Parathyroid adenoma (tissue), 2 donors: Measurements from ENCODE around the gene CNKSR3.

ENCODE experiments used
- H2AFZ ChIP-seq: fragments of 300-600 bp; sonication (generic); one replicate; pipeline ENCODE4 v1.7.0; 2017; ENCODE audit warnings: antibody characterized with exemption, mild to moderate bottlenecking
- H3K27ac ChIP-seq: fragments of 300-600 bp; sonication (generic); one replicate; pipeline ENCODE4 v1.7.0; 2017
- H3K27me3 ChIP-seq: fragments of 300-600 bp; sonication (generic); one replicate; pipeline ENCODE4 v1.7.0; 2017; ENCODE audit warnings: low read length; ENCODE audit not compliant: control insufficient read depth, insufficient read depth
- H3K36me3 ChIP-seq: fragments of 300-600 bp; sonication (generic); one replicate; pipeline ENCODE4 v1.7.0; 2017; ENCODE audit warnings: low read length; ENCODE audit not compliant: control insufficient read depth, insufficient read depth
- H3K4me1 ChIP-seq: fragments of 300-600 bp; sonication (generic); one replicate; pipeline ENCODE4 v1.7.0; 2017; ENCODE audit warnings: control low read depth
- H3K4me2 ChIP-seq: fragments of 300-600 bp; sonication (generic); one replicate; pipeline ENCODE4 v1.7.0; 2017; ENCODE audit warnings: low read length
- H3K4me3 ChIP-seq: fragments of 300-600 bp; sonication (generic); one replicate; pipeline ENCODE4 v1.7.0; 2017; ENCODE audit warnings: low read depth, low read length
- H3K79me2 ChIP-seq: fragments of 300-600 bp; sonication (generic); one replicate; pipeline ENCODE4 v1.7.0; 2017; ENCODE audit warnings: control low read depth
- H3K9ac ChIP-seq: fragments of 300-600 bp; sonication (generic); one replicate; pipeline ENCODE4 v1.7.0; 2017; ENCODE audit warnings: mild to moderate bottlenecking
- H3K9me3 ChIP-seq: fragments of 300-600 bp; sonication (generic); one replicate; pipeline ENCODE4 v1.7.0; 2017; ENCODE audit warnings: low read length; ENCODE audit not compliant: control insufficient read depth
- TF ChIP-seq, protein P1 (sequence below): fragments of 300-600 bp; sonication (generic); IDR thresholded peaks from one replicate; pipeline ENCODE4 v1.7.0; 2017; ENCODE audit warnings: antibody characterized with exemption, mild to moderate bottlenecking
- donor health status: primary hyperparathyroidism.

Gene CNKSR3

GRCh38 chr6:154536999-154537398 is 26.5 kb upstream of the CNKSR3 start:
- no peaks in the 10 kb centered on the region for H3K79me2 ChIP-seq
- H3K27ac ChIP-seq = no peak overlapping the region
- H3K4me2 ChIP-seq = no peak overlapping the region
- TF ChIP-seq, protein P1, sequence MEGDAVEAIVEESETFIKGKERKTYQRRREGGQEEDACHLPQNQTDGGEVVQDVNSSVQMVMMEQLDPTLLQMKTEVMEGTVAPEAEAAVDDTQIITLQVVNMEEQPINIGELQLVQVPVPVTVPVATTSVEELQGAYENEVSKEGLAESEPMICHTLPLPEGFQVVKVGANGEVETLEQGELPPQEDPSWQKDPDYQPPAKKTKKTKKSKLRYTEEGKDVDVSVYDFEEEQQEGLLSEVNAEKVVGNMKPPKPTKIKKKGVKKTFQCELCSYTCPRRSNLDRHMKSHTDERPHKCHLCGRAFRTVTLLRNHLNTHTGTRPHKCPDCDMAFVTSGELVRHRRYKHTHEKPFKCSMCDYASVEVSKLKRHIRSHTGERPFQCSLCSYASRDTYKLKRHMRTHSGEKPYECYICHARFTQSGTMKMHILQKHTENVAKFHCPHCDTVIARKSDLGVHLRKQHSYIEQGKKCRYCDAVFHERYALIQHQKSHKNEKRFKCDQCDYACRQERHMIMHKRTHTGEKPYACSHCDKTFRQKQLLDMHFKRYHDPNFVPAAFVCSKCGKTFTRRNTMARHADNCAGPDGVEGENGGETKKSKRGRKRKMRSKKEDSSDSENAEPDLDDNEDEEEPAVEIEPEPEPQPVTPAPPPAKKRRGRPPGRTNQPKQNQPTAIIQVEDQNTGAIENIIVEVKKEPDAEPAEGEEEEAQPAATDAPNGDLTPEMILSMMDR = no peak
- H3K4me3 ChIP-seq = no peak overlapping the region
- no peaks in the 10 kb centered on the region for H3K27me3 ChIP-seq
- no peaks in the 10 kb centered on the region for H3K9me3 ChIP-seq
- H3K9ac ChIP-seq = no peak overlapping the region
- no peaks in the 10 kb centered on the region for H3K36me3 ChIP-seq
- H3K4me1 ChIP-seq = no peaks in the 10 kb centered on the region
- H2AFZ ChIP-seq = no peak overlapping the region

DNA sequence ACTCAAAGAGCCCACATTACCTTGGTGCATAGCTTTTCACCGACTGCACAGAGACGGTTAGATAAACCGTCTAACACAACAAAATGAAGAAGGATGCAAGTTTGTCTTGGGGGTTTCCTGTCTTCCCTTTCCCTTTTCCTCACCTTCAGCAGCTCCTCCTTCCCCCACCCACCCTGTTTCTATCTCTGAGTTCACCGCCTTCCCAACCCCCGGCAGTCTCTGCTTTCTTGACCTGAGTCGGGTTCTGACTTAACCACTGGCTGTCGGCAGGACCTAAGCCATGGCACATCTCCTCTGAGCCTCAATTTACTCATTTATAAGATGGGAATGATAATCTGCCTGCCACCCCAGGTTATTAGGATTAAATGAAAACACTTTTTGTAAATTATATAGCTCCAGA is 25.8 kb upstream of the CNKSR3 start:
- H3K27ac ChIP-seq = no peak overlapping the region
- TF ChIP-seq, protein P1 = no peak
- H3K4me2 ChIP-seq = no peak overlapping the region

DNA sequence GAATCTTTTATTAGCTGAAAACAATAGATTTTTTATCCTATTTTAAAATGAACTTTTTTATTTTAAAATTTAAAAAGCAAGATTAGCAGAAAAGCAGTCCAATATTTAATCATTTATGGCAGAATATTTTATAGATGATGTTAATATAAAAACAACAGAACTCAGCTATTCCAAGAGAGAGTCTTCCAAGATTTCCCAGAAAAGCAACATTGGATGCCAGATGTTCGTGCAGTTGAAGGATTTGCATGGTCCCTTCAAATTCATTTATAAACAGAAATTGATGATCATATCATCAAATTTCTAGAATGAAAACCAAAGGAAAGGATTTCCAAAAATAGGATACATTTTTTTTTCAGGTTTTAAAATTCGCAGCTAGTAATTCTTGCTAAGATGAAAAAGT is 25.4 kb upstream of the CNKSR3 start:
- H3K4me1 ChIP-seq = no peaks in the 10 kb centered on the region
- no peaks in the 10 kb centered on the region for H3K9me3 ChIP-seq
- no peaks in the 10 kb centered on the region for H3K79me2 ChIP-seq
- TF ChIP-seq, protein P1 = no peak
- no peak overlapping the region for H3K27ac ChIP-seq
- H3K4me2 ChIP-seq = no peak overlapping the region
- no peaks in the 10 kb centered on the region for H3K36me3 ChIP-seq
- H3K27me3 ChIP-seq = no peaks in the 10 kb centered on the region
- no peak overlapping the region for H3K4me3 ChIP-seq
- no peak overlapping the region for H2AFZ ChIP-seq
- H3K9ac ChIP-seq = no peak overlapping the region

More for the DNA sequence above, 25.8 kb upstream of the CNKSR3 start:
- H3K9ac ChIP-seq = no peak overlapping the region
- H3K79me2 ChIP-seq = no peaks in the 10 kb centered on the region
- H2AFZ ChIP-seq = no peak overlapping the region
- H3K4me3 ChIP-seq = no peak overlapping the region
- H3K9me3 ChIP-seq = no peaks in the 10 kb centered on the region
- H3K36me3 ChIP-seq = no peaks in the 10 kb centered on the region
- no peaks in the 10 kb centered on the region for H3K4me1 ChIP-seq
- H3K27me3 ChIP-seq = no peaks in the 10 kb centered on the region

DNA sequence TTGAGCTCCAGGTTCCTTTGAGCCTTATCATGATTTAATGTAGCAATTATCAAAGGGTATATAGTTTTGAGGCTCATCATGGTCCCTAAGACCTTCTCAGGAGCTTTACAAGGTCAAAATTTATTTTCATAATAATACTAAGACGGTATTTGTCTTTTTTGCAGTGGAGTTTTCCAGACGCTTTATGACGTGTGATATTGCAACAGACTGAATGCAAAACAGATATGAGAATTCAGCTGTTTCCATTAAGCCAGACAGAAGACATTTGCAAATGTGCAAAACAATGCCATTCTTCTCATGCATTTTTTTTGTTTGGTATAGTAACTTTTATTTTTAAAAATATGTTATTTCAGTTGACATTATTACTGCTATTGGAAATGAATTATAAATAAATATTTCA is 24.7 kb upstream of the CNKSR3 start:
- H3K27ac ChIP-seq = no peak overlapping the region
- H3K9me3 ChIP-seq = no peaks in the 10 kb centered on the region
- no peak overlapping the region for H3K9ac ChIP-seq
- H3K4me1 ChIP-seq = no peaks in the 10 kb centered on the region
- H3K79me2 ChIP-seq = no peaks in the 10 kb centered on the region
- no peak overlapping the region for H3K4me2 ChIP-seq
- no peaks in the 10 kb centered on the region for H3K36me3 ChIP-seq
- TF ChIP-seq, protein P1 = no peak
- no peak overlapping the region for H3K4me3 ChIP-seq
- no peak overlapping the region for H2AFZ ChIP-seq
- no peaks in the 10 kb centered on the region for H3K27me3 ChIP-seq

DNA sequence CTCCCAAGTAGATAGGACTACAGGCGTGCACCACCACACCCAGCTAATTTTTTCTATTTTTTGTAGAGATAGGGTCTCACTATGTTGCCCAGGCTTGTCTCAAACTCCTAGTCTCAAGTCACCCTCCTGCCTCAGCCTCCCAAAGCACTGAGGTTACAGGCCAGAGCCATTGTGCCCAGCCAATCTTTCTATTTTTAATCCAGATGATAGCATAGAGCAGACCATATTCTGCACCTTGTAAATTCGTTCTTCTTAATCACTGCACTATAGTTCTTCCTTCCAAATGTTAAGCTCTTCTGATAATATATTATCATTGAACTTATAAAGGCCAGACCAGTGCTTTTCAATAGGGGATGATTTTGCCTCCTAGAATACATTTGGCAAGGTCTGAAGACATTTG is 24.0 kb upstream of the CNKSR3 start:
- no peaks in the 10 kb centered on the region for H3K9me3 ChIP-seq
- TF ChIP-seq, protein P1 = no peak
- no peaks in the 10 kb centered on the region for H3K27me3 ChIP-seq
- H2AFZ ChIP-seq = no peak overlapping the region
- H3K4me3 ChIP-seq = no peak overlapping the region
- H3K36me3 ChIP-seq = no peaks in the 10 kb centered on the region
- H3K4me2 ChIP-seq = no peak overlapping the region
- H3K79me2 ChIP-seq = no peaks in the 10 kb centered on the region
- H3K4me1 ChIP-seq = no peaks in the 10 kb centered on the region
- no peak overlapping the region for H3K9ac ChIP-seq
- H3K27ac ChIP-seq = no peak overlapping the region
